A673 (cell line): ENCODE results near the gene GBA2. TPM values are rescaled to one million over a fixed set of nuclear protein-coding genes. Genes with fewer than 3 reads are reported as not detected.

ENCODE experiments used
- BruUV-seq: library from RNA; stranded (reverse); fragments of 400-500 nt; replicated peaks from 2 replicates; lab custom pipeline; 2021; lab: Mats Ljungman, UMichigan
- CTCF ChIA-PET: fragments of 300-600 bp; sonication (Branson Sonifier 250); formaldehyde crosslinking; loops from one replicate; lab custom pipeline; 2022; ENCODE audit warnings: antibody characterized with exemption; lab: Charles Lee
- POLR2A ChIA-PET: fragments of 300-600 bp; sonication (Branson Sonifier 250); formaldehyde crosslinking; loops from one replicate; lab custom pipeline; 2022; ENCODE audit warnings: antibody characterized with exemption; ENCODE audit not compliant: low non-redundant PET; lab: Charles Lee
- DNase-seq: peaks from one replicate; pipeline ENCODE4 v3.0.0-alpha.2; 2015; ENCODE audit warnings: low spot score
- H3K27ac ChIP-seq: fragments of 200-600 bp; sonication (generic); 2 replicates; pipeline ENCODE4 v1.5.1; 2016; ENCODE audit warnings: mixed run types, low read depth, mild to moderate bottlenecking, mixed read lengths, antibody characterized with exemption, low read length; ENCODE audit not compliant: poor library complexity, severe bottlenecking
- H3K27me3 ChIP-seq: fragments of 200-600 bp; sonication (generic); replicated peaks from 2 replicates; pipeline ENCODE4 v1.6.1; 2017; ENCODE audit warnings: mixed run types, low read depth, mild to moderate bottlenecking, mixed read lengths, antibody characterized with exemption, low read length; ENCODE audit not compliant: insufficient read depth, poor library complexity
- H3K36me3 ChIP-seq: fragments of 200-600 bp; sonication (generic); 2 replicates; pipeline ENCODE4 v1.6.1; 2016; ENCODE audit warnings: mixed run types, mild to moderate bottlenecking, mixed read lengths, antibody characterized with exemption, low read length; ENCODE audit not compliant: insufficient read depth, poor library complexity, severe bottlenecking
- H3K4me1 ChIP-seq: fragments of 200-600 bp; sonication (generic); 2 replicates; pipeline ENCODE4 v1.6.1; 2017; ENCODE audit warnings: mixed run types, mild to moderate bottlenecking, mixed read lengths, antibody characterized with exemption, low read length; ENCODE audit not compliant: insufficient read depth, poor library complexity, severe bottlenecking
- H3K4me3 ChIP-seq: fragments of 200-600 bp; sonication (generic); 2 replicates; pipeline ENCODE4 v1.5.1; 2016; ENCODE audit warnings: low read depth, mixed run types, mild to moderate bottlenecking, mixed read lengths, low read length; ENCODE audit not compliant: poor library complexity, severe bottlenecking
- H3K9me3 ChIP-seq: fragments of 200-600 bp; sonication (generic); 2 replicates; pipeline ENCODE4 v1.6.1; 2016; ENCODE audit warnings: mixed run types, low read depth, mild to moderate bottlenecking, mixed read lengths, antibody characterized with exemption, low read length; ENCODE audit not compliant: poor library complexity, severe bottlenecking
- EZH2 ChIP-seq: fragments of 200-600 bp; sonication (generic); IDR thresholded peaks from 2 replicates; pipeline ENCODE4 v1.6.1; 2017; ENCODE audit warnings: borderline replicate concordance, low read depth, mild to moderate bottlenecking, mixed read lengths, antibody characterized with exemption, low read length; ENCODE audit not compliant: poor library complexity, severe bottlenecking
- intact Hi-C: fragments of 100-400 bp; cut with micrococcal nuclease; formaldehyde crosslinking; loops from one replicate; pipeline ENCODE4 v1.10.0; 2022; ENCODE audit not compliant: unreplicated experiment
- total RNA-seq: library from RNA; stranded (reverse); gene quantifications from 2 replicates; pipeline ENCODE4 v1.2.3, GENCODE V29; 2021
- TF ChIP-seq, protein P1 (sequence below): fragments of 300-800, 200-600 bp; sonication (generic); conservative IDR thresholded peaks from 2 replicates; pipeline ENCODE4 v1.5.1; 2017; ENCODE audit warnings: low read depth, mild to moderate bottlenecking, antibody characterized with exemption, low read length, moderate library complexity, mixed read lengths

The GBA2 gene
- total RNA-seq, 1 experiment from 2014 or later: 67.6 TPM

DNA sequence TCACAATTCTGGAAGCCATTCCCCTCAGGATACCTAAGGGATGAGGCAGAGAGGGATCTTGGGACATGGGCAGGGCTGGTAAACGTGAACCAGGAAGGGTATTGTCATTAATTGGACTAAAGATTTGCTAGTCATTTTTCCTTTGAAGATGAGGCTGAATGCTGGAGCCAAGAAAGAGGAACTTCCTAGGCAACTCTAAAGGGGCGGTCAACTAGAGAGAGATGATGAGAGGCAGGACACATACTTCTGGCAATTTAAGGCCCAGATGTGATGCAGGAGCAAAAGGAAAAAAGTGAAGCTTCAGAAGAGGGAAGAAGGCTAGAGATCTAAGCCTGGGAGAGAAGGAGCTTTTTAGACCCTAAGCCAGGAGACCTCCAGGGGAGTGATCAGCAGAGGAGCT lies 5.6 kb downstream of the GBA2 start:
- POLR2A ChIA-PET: no interaction called here

GRCh38 chr9:35741740-35742139 lies 7.3 kb downstream of the GBA2 start:
- ChIA-PET POLR2A (no interaction called here), CTCF (interaction anchor here (0.6 kb wide), 1 partner anchor 812 kb away, joined by 3 read pairs; no protein-coding TSS in a partner anchor)
- H3K27ac ChIP-seq: no peak overlapping the region
- peaks cover 8% of the 10 kb centered on the region for H3K4me1 ChIP-seq
- DNase-seq: no peak
- H3K27me3 ChIP-seq: no peaks in the 10 kb centered on the region
- no TSS peak for BruUV-seq
- no peak overlapping the region for H3K4me3 ChIP-seq
- TF ChIP-seq EZH2: no peak
- TF ChIP-seq, protein P1, sequence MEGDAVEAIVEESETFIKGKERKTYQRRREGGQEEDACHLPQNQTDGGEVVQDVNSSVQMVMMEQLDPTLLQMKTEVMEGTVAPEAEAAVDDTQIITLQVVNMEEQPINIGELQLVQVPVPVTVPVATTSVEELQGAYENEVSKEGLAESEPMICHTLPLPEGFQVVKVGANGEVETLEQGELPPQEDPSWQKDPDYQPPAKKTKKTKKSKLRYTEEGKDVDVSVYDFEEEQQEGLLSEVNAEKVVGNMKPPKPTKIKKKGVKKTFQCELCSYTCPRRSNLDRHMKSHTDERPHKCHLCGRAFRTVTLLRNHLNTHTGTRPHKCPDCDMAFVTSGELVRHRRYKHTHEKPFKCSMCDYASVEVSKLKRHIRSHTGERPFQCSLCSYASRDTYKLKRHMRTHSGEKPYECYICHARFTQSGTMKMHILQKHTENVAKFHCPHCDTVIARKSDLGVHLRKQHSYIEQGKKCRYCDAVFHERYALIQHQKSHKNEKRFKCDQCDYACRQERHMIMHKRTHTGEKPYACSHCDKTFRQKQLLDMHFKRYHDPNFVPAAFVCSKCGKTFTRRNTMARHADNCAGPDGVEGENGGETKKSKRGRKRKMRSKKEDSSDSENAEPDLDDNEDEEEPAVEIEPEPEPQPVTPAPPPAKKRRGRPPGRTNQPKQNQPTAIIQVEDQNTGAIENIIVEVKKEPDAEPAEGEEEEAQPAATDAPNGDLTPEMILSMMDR: no peak
- intact Hi-C loops: no loop called here
- peaks cover 68% of the 10 kb centered on the region for H3K36me3 ChIP-seq
- no peaks in the 10 kb centered on the region for H3K9me3 ChIP-seq

More for the DNA sequence above, 5.6 kb downstream of the GBA2 start:
- TF ChIP-seq EZH2: no peak
- TF ChIP-seq, protein P1: no peak
- H3K27me3 ChIP-seq: no peaks in the 10 kb centered on the region
- no peak for DNase-seq
- no peaks in the 10 kb centered on the region for H3K9me3 ChIP-seq
- no peak overlapping the region for H3K4me3 ChIP-seq
- H3K27ac ChIP-seq: no peak overlapping the region
- H3K36me3 ChIP-seq: peaks cover 50% of the 10 kb centered on the region
- BruUV-seq: no TSS peak
- peaks cover 17% of the 10 kb centered on the region for H3K4me1 ChIP-seq
- CTCF ChIA-PET: no interaction called here
- intact Hi-C loops: no loop called here

DNA sequence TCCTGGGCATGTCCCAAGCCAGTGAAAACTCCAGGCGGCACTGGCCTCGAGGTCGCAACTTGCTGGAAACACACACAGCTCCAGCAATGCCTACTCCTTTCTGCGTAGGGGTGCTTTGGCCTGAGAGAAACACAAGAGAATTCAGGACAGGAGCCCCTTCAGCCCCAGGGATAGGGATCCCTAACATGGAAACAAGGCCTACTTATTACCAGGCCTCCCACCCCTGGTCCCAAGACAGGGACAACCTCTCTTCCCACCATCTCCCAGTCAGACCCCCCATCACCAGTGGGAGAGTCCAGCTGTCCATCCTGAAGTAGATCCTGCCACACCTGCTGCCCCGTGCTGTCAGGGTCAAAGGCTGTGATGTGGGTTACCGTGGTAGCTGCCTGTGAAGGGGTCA lies 8.8 kb downstream of the GBA2 start:
- ChIA-PET CTCF (interaction anchor here (0.6 kb wide), 1 partner anchor 64 kb away, joined by 3 read pairs; no protein-coding TSS in a partner anchor), POLR2A (no interaction called here)
- no peak for TF ChIP-seq EZH2
- TF ChIP-seq, protein P1: no peak
- BruUV-seq: no TSS peak
- DNase-seq: no peak
- no peak overlapping the region for H3K4me3 ChIP-seq
- H3K9me3 ChIP-seq: no peaks in the 10 kb centered on the region
- no peaks in the 10 kb centered on the region for H3K27me3 ChIP-seq
- H3K36me3 ChIP-seq: peaks cover 76% of the 10 kb centered on the region
- no peaks in the 10 kb centered on the region for H3K4me1 ChIP-seq
- H3K27ac ChIP-seq: no peak overlapping the region
- intact Hi-C loops: no loop called here
